Lower leg skin (tissue), 3 donors: ENCODE measurements around the gene MLH3.

Experiments
- POLR2A ChIP-seq, 2 donors: fragments of 450-650 bp; IDR thresholded peaks; one replicate each; pipeline ENCODE4 v1.6.1; 2016 to 2017; ENCODE audit warnings: antibody characterized with exemption in 2 of 2, mild to moderate bottlenecking in 1 of 2, moderate library complexity in 1 of 2
- TF ChIP-seq, protein P1 (sequence below), 3 donors: fragments of 450-650 bp; IDR thresholded peaks; one replicate each; pipeline ENCODE4 v1.5.1; 2016; ENCODE audit warnings: antibody characterized with exemption in 3 of 3, mild to moderate bottlenecking in 3 of 3, moderate library complexity in 2 of 3

DNA sequence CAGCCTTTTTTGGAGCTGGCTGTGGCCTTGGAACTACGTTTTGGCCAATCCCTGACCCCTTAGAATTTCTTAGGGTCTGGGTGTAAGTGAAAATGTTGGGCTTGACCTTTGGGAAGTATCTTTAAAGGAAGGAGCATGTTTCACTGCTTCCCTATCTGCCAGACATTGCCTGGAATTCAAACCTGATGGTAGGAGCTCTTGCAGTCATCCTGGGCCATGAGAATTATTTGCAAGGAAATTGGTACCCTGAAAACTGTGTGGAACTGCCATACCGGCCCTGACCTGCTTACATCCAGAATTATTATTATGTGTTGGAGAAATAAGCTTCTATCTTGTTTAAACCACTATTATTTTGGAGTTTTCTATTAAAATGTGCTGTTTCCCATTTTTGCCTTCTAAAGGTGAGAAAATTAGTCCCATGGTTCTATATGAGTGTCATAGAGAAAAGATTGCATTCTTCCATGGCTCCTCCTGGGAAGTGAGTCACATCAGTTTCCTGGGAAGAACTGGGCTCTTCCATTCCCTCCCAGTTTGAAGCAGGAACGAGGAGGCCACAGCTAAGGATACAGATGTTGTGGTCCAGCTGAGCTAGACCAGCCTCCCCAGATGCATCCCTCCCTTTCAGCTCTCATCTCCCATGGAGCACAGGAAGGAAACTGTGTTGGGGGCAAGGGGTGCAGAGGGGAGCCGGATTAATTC lies 86.3 kb downstream of the MLH3 start:
- TF ChIP-seq, protein P1, sequence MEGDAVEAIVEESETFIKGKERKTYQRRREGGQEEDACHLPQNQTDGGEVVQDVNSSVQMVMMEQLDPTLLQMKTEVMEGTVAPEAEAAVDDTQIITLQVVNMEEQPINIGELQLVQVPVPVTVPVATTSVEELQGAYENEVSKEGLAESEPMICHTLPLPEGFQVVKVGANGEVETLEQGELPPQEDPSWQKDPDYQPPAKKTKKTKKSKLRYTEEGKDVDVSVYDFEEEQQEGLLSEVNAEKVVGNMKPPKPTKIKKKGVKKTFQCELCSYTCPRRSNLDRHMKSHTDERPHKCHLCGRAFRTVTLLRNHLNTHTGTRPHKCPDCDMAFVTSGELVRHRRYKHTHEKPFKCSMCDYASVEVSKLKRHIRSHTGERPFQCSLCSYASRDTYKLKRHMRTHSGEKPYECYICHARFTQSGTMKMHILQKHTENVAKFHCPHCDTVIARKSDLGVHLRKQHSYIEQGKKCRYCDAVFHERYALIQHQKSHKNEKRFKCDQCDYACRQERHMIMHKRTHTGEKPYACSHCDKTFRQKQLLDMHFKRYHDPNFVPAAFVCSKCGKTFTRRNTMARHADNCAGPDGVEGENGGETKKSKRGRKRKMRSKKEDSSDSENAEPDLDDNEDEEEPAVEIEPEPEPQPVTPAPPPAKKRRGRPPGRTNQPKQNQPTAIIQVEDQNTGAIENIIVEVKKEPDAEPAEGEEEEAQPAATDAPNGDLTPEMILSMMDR (IDR thresholded peaks at IDR 0.05): no peak
- TF ChIP-seq POLR2A (IDR thresholded peaks at IDR 0.05): no peak
